Measurements from ENCODE around the gene DDX3X. TPM values are rescaled to one million over a fixed set of nuclear protein-coding genes. Genes with fewer than 3 reads are reported as not detected.
A peak's percentile ranks its signal among the peaks of the same experiment; 100 is the strongest.

DDX3X gene
- total and polyA plus RNA-seq, 2 of the 13 experiments (the other 11 are each of a cell fraction or from before 2014, with no cell fraction given): 53.5 to 239 TPM

GRCh38 chrX:41381685-41382084 lies 47.7 kb downstream of the DDX3X start (continued):
- TF ChIP-seq MAFK (conservative IDR thresholded peaks at IDR 0.05 in 1 of 2, IDR thresholded peaks at IDR 0.05 in 1 of 2; ENCODE audit: low read length in 2 of 2) (no peak), SIN3B (IDR thresholded peaks at IDR 0.05; ENCODE audit: low read length) (no peak), DZIP1 (CRISPR knock-in tag; IDR thresholded peaks at IDR 0.05) (no peak), POLR2AphosphoS5 (IDR thresholded peaks at IDR 0.05; ENCODE audit: low read depth, low read length) (no peak), ZNF609 (CRISPR knock-in tag; IDR thresholded peaks at IDR 0.05; ENCODE audit: borderline replicate concordance) (peak; percentile 46; the same call in 1 of the 2 replicates), NFE2 (CRISPR knock-in tag; IDR thresholded peaks at IDR 0.05) (no peak), FOXO4 (CRISPR knock-in tag; conservative IDR thresholded peaks at IDR 0.05) (no peak), HNRNPL (IDR thresholded peaks at IDR 0.05; ENCODE audit: low read depth, low read length) (no peak), ZNF883 (CRISPR knock-in tag; IDR thresholded peaks at IDR 0.05; ENCODE audit: not compliant biosample characterization) (no peak), ZBTB20 (CRISPR knock-in tag; IDR thresholded peaks at IDR 0.05; ENCODE audit: borderline replicate concordance, low read depth) (no peak), TMF1 (CRISPR knock-in tag; IDR thresholded peaks at IDR 0.05; ENCODE audit: low read depth) (no peak), ZNF142 (CRISPR knock-in tag; IDR thresholded peaks at IDR 0.05) (no peak), NKX3-1 (CRISPR knock-in tag; IDR thresholded peaks at IDR 0.05) (no peak), FOXK2 (IDR thresholded peaks at IDR 0.05) (no peak), POGZ (CRISPR knock-in tag; IDR thresholded peaks at IDR 0.05) (peak; percentile 68)

Measured in HepG2 (cell line).